GM12878 (cell line): ENCODE measurements around the gene ERCC3. TPM values are rescaled to one million over a fixed set of nuclear protein-coding genes. Genes with fewer than 3 reads are reported as not detected.
A peak's percentile ranks its signal among the peaks of the same experiment; 100 is the strongest.

Experiments
- ATAC-seq: fragments of 200-7000 bp; cut with Tn5 transposase; 3 replicates; pipeline ENCODE4 v1.9.1; 2020; ENCODE audit warnings: mild to moderate bottlenecking, moderate library complexity
- BruUV-seq: library from RNA; stranded (reverse); fragments of 400-500 nt; replicated peaks from 2 replicates; lab custom pipeline; 2021; lab: Mats Ljungman, UMichigan
- CTCF ChIA-PET: fragments of 300-600 bp; sonication (Branson Sonifier 250); formaldehyde crosslinking; extraction: SDS; loops from one replicate; lab custom pipeline; 2021; ENCODE audit warnings: inconsistent platforms; lab: Yijun Ruan, JAX
- POLR2A ChIA-PET: fragments of 350-600 bp; formaldehyde crosslinking; extraction: SDS; loops from one replicate; lab custom pipeline; 2021; ENCODE audit warnings: inconsistent platforms; lab: Charles Lee
- RAD21 ChIA-PET: fragments of 300-600 bp; sonication (Branson Sonifier 250); formaldehyde crosslinking; loops from one replicate; lab custom pipeline; 2023; ENCODE audit warnings: antibody characterized with exemption; ENCODE audit not compliant: unreplicated experiment; lab: Charles Lee
- SMC1A ChIA-PET: fragments of 300-600 bp; sonication (Branson Sonifier 250); formaldehyde crosslinking; loops from one replicate; lab custom pipeline; 2023; ENCODE audit not compliant: unreplicated experiment, uncharacterized antibody; lab: Charles Lee
- DNase-seq: peaks from one replicate; pipeline ENCODE4 v3.0.0-alpha.2; 2011; ENCODE audit warnings: low read depth, low spot score
- FAIRE-seq: peaks from 3 replicates; lab custom pipeline; 2011; peaks lifted over from hg19 to GRCh38; lab: Jason Lieb, UNC
- H2AFZ ChIP-seq: 2 replicates; pipeline ENCODE4 v1.6.0; 2011; ENCODE audit warnings: low read depth, low read length, control low read depth; ENCODE audit not compliant: control insufficient read depth
- H3K27ac ChIP-seq: 2 replicates; pipeline ENCODE4 v1.5.1; 2011; ENCODE audit warnings: control low read depth; ENCODE audit not compliant: control insufficient read depth, insufficient read depth
- H3K27me3 ChIP-seq, 2 experiments: replicated peaks in 1 of 2; 2 replicates each; pipeline versions ENCODE4 v1.6.0 to v1.6.1; 2011; ENCODE audit warnings: low read length in 1 of 2; ENCODE audit not compliant: control insufficient read depth in 2 of 2, insufficient read depth in 2 of 2
- H3K36me3 ChIP-seq, 2 experiments: 2 replicates each; pipeline ENCODE4 v1.5.1; 2011; ENCODE audit warnings: low read length in 1 of 2; ENCODE audit not compliant: control insufficient read depth in 2 of 2, insufficient read depth in 2 of 2
- H3K4me1 ChIP-seq: 2 replicates; pipeline ENCODE4 v1.6.1; 2011; ENCODE audit warnings: mild to moderate bottlenecking, low read length, moderate library complexity, mixed read lengths; ENCODE audit not compliant: control insufficient read depth, insufficient read depth
- H3K4me2 ChIP-seq: 2 replicates; pipeline ENCODE4 v1.6.0; 2011; ENCODE audit warnings: control low read depth; ENCODE audit not compliant: control insufficient read depth, insufficient read depth
- H3K4me3 ChIP-seq: fragments of 200-600 bp; sonication (generic); 2 replicates; pipeline ENCODE4 v1.5.1; 2016
- H3K79me2 ChIP-seq: 2 replicates; pipeline ENCODE4 v1.6.0; 2011; ENCODE audit warnings: low read length; ENCODE audit not compliant: control insufficient read depth, insufficient read depth
- H3K9ac ChIP-seq: 2 replicates; pipeline ENCODE4 v1.8.0; 2011; ENCODE audit warnings: low read length, control low read depth, mixed read lengths; ENCODE audit not compliant: control insufficient read depth, insufficient read depth
- H3K9me3 ChIP-seq: replicated peaks from 3 replicates; pipeline ENCODE4 v1.5.1; 2011; ENCODE audit warnings: mild to moderate bottlenecking, low read length; ENCODE audit not compliant: control insufficient read depth, insufficient read depth
- H4K20me1 ChIP-seq: 2 replicates; pipeline ENCODE4 v1.6.0; 2011; ENCODE audit not compliant: control insufficient read depth, insufficient read depth
- CUX1 ChIP-seq: IDR thresholded peaks from 2 replicates; pipeline ENCODE4 v1.6.1; 2012; ENCODE audit warnings: improper control_type of control experiment, low read depth, low read length; ENCODE audit not compliant: insufficient replicate concordance
- EP300 ChIP-seq, 2 experiments: fragments of 150-350 bp in 1 of 2; IDR thresholded peaks; 2 replicates each; pipeline ENCODE4 v1.6.1; 2011 to 2012; ENCODE audit warnings: low read depth in 2 of 2, low read length in 2 of 2, borderline replicate concordance in 1 of 2, improper control_type of control experiment in 1 of 2, inconsistent platforms in 1 of 2; ENCODE audit not compliant: control insufficient read depth in 1 of 2
- JUNB ChIP-seq: IDR thresholded peaks from 2 replicates; pipeline ENCODE4 v1.6.1; 2016; ENCODE audit warnings: antibody characterized with exemption, mild to moderate bottlenecking
- MEF2A ChIP-seq: IDR thresholded peaks from 2 replicates; pipeline ENCODE4 v1.6.1; 2011; ENCODE audit warnings: low read depth, mild to moderate bottlenecking, low read length, moderate library complexity; ENCODE audit not compliant: insufficient read depth
- PML ChIP-seq: IDR thresholded peaks from 2 replicates; pipeline ENCODE4 v1.6.1; 2012; ENCODE audit warnings: low read length, inconsistent platforms
- POLR2A ChIP-seq: IDR thresholded peaks from 2 replicates; pipeline ENCODE4 v1.6.1; 2011; ENCODE audit warnings: low read depth, mild to moderate bottlenecking, low read length
- SIN3A ChIP-seq: IDR thresholded peaks from 2 replicates; pipeline ENCODE4 v1.6.1; 2012; ENCODE audit warnings: low read depth, low read length, improper control_type of control experiment
- SUPT20H ChIP-seq: IDR thresholded peaks from 2 replicates; pipeline ENCODE4 v1.6.1; 2011; ENCODE audit warnings: low read depth, mild to moderate bottlenecking, low read length, moderate library complexity, borderline replicate concordance; ENCODE audit not compliant: control insufficient read depth
- WGBS: methylation state at CpG from one replicate; pipeline ENCODE4 v1.1.6; 2016; ENCODE audit warnings: low lambda C conversion rate; ENCODE audit not compliant: insufficient replicate concordance, insufficient coverage; ENCODE audit errors: missing lambda C conversion rate; 5-methylcytosine and 5-hydroxymethylcytosine counted together
- in situ Hi-C: fragments of 300-500 bp; cut with MboI; formaldehyde crosslinking; loops from 9 replicates; pipeline ENCODE4 v1.14.3; 2018; ENCODE audit warnings: mixed read lengths
- intact Hi-C: fragments of 100-400 bp; cut with micrococcal nuclease; formaldehyde crosslinking; loops from one replicate; pipeline ENCODE4 v1.14.2; 2022; ENCODE audit not compliant: unreplicated experiment
- polyA plus RNA-seq, 11 experiments: library from polyadenylated mRNA; depleted of rRNA in 4 of 11; unstranded in 6 of 11; stranded (reverse) in 5 of 11; fragments of >200 nt; fragmentation: Nextera tagmentation in 4 of 11; fragmentation: Illumina TruSeq in 1 of 11; extraction: Ambion mirVana in 4 of 11; extraction: Trizol in 1 of 11; gene quantifications; 1 replicate in 1 of 11; 2 replicates in 10 of 11; pipeline versions ENCODE4 v1.2.1 to v1.2.3, GENCODE V29; 2011 to 2016; ENCODE audit warnings: inconsistent platforms in 2 of 11, missing spikeins in 2 of 11, low read depth in 1 of 11
- total RNA-seq, 4 experiments: library from RNA; depleted of rRNA in 3 of 4; stranded (reverse); fragments of >200 nt in 3 of 4; fragmentation: Illumina TruSeq in 1 of 4; extraction: Trizol in 1 of 4; gene quantifications; 2 replicates each; pipeline versions ENCODE4 v1.2.1 to v1.2.3, GENCODE V29; 2013 to 2021

The ERCC3 gene
- total and polyA plus RNA-seq, 10 of the 15 experiments (the other 5 are each of a cell fraction or from before 2014, with no cell fraction given) = 17.1 to 64.8 (median 42.8) TPM

GRCh38 chr2:127256866-127257265 is 37.1 kb downstream of the ERCC3 start:
- Histone ChIP-seq H3K9me3 (no peaks in the 10 kb centered on the region), H3K27me3 (no peaks in the 10 kb centered on the region), H3K36me3 (peaks cover 17 to 31% of the 10 kb centered on the region in 2 experiments), H3K9ac (no peak overlapping the region), H3K79me2 (no peaks in the 10 kb centered on the region), H4K20me1 (no peaks in the 10 kb centered on the region), H2AFZ (no peak overlapping the region), H3K4me3 (no peak overlapping the region), H3K4me1 (no peaks in the 10 kb centered on the region), H3K27ac (no peak overlapping the region)
- POLR2A ChIA-PET = no interaction called here
- in situ Hi-C loops (no loop called here), intact Hi-C loops (no loop called here)
- WGBS = 79% methylated on average over 8 of the region's 8 CpGs
- no TSS peak for BruUV-seq
- ATAC-seq (no peak), DNase-seq (no peak), FAIRE-seq (no peak)
- CTCF ChIA-PET = no interaction called here
- RAD21 ChIA-PET = no interaction called here
- SMC1A ChIA-PET = interaction anchor here (0.6 kb wide), 1 partner anchor 199 kb away, joined by 3 read pairs; no protein-coding TSS in a partner anchor
- TF ChIP-seq POLR2A (0 out of 2 replicates have a peak, but pooled peaks have one; percentile 23), SIN3A (no peak)
- TF ChIP-seq, all 136 proteins: peak for 1
- H3K4me2 ChIP-seq = no peak overlapping the region

DNA sequence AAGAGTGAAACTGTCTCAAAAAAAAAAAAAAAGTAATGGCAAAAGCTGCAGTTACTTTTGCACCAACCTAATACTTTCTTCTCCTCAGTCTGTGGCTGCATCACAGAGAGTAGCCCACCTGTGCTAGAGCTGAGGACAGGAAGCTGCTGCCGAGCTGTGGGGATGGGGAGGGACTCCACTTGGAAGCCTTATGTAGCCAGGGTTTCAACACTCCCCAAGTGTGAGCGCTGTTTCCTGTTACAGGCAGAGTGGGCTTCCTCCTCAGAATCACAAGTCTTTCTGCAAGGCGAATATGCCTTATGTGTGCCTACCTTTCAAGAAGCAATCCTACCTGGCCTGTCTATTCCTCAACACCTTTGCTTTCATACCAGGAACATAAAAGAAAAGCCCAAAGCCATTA is 37.6 kb downstream of the ERCC3 start:
- SMC1A ChIA-PET = interaction anchor here (0.6 to 1.0 kb wide), 2 partner anchors 59 to 199 kb away, joined by 3 read pairs; no protein-coding TSS in a partner anchor
- Histone ChIP-seq H3K4me1 (no peaks in the 10 kb centered on the region), H3K36me3 (peaks cover 17 to 30% of the 10 kb centered on the region in 2 experiments), H3K27me3 (no peaks in the 10 kb centered on the region), H4K20me1 (no peaks in the 10 kb centered on the region), H3K4me3 (no peak overlapping the region)
- RAD21 ChIA-PET = no interaction called here
- POLR2A ChIA-PET = no interaction called here
- no TSS peak for BruUV-seq
- intact Hi-C loops = no loop called here
- 98% methylated on average over 3 of the region's 3 CpGs for WGBS
- FAIRE-seq = no peak
- TF ChIP-seq SUPT20H (no peak), PML (no peak), MEF2A (no peak), CUX1 (no peak), JUNB (no peak), EP300 (IDR thresholded peaks at IDR 0.05; ENCODE audit: borderline replicate concordance in 1 of 2, control insufficient read depth in 1 of 2, low read depth in 2 of 2, low read length in 2 of 2) (no peak)
- TF ChIP-seq, all 136 proteins: peak for 0
- CTCF ChIA-PET = no interaction called here
- Histone ChIP-seq H3K9me3 (no peaks in the 10 kb centered on the region), H3K27ac (no peak overlapping the region), H2AFZ (no peak overlapping the region), H3K4me2 (no peak overlapping the region), H3K79me2 (no peaks in the 10 kb centered on the region), H3K9ac (no peak overlapping the region)
- no peak for DNase-seq
- no peak for ATAC-seq
- in situ Hi-C loops = no loop called here
